NCI-H1436 (cell line): Measurements from ENCODE around the gene VASH2.

Experiments
- DNase-seq: peaks from one replicate; lab custom pipeline; 2025; lab: John Stamatoyannopoulos, UW

The VASH2 gene

GRCh38 chr1:213035573-213035972, 85.2 kb downstream of the VASH2 start:
- DNase-seq = no peak
